H1 (cell line): Measurements from ENCODE around the gene RFNG. TPM values are rescaled to one million over a fixed set of nuclear protein-coding genes. Genes with fewer than 3 reads are reported as not detected.

Source experiments
- CTCF ChIA-PET: fragments of 300-600 bp; sonication (Branson Sonifier 250); formaldehyde crosslinking; loops from one replicate; lab custom pipeline; 2021; ENCODE audit not compliant: partially characterized antibody; lab: Charles Lee
- POLR2A ChIA-PET: fragments of 300-600 bp; sonication (Branson Sonifier 250); formaldehyde crosslinking; loops from one replicate; lab custom pipeline; 2021; ENCODE audit warnings: inconsistent platforms; ENCODE audit not compliant: partially characterized antibody; lab: Charles Lee
- DNase-seq, 2 experiments: peaks; one replicate each; pipeline versions ENCODE4 v3.0.0 to v3.0.0-alpha.2; 2010 to 2022; ENCODE audit warnings: low spot score in 2 of 2, low read depth in 1 of 2, mixed read lengths in 1 of 2
- FAIRE-seq: peaks from 2 replicates; lab custom pipeline; 2011; peaks lifted over from hg19 to GRCh38; lab: Jason Lieb, UNC
- H2AFZ ChIP-seq: 2 replicates; pipeline ENCODE4 v1.8.1; 2012; ENCODE audit warnings: low read length, inconsistent platforms
- H2AK5ac ChIP-seq: 2 replicates; pipeline ENCODE4 v1.6.1; 2013; ENCODE audit warnings: low read depth, low read length
- H2BK120ac ChIP-seq: replicated peaks from 2 replicates; pipeline ENCODE3; 2013; ENCODE audit warnings: low read depth, low read length, inconsistent platforms
- H2BK12ac ChIP-seq: 2 replicates; pipeline ENCODE4 v1.6.1; 2013; ENCODE audit warnings: low read depth, low read length
- H2BK15ac ChIP-seq: 2 replicates; pipeline ENCODE4 v1.6.1; 2013; ENCODE audit warnings: low read length
- H2BK20ac ChIP-seq: 2 replicates; pipeline ENCODE4 v1.6.1; 2013; ENCODE audit warnings: low read length
- H2BK5ac ChIP-seq: 2 replicates; pipeline ENCODE4 v1.6.1; 2013; ENCODE audit warnings: low read depth, low read length
- H3K14ac ChIP-seq: 2 replicates; pipeline ENCODE4 v1.6.1; 2013; ENCODE audit warnings: inconsistent platforms; ENCODE audit not compliant: insufficient read length
- H3K18ac ChIP-seq: 2 replicates; pipeline ENCODE4 v1.6.1; 2013; ENCODE audit warnings: low read length; ENCODE audit errors: extremely low read depth
- H3K23ac ChIP-seq: 2 replicates; pipeline ENCODE4 v1.6.1; 2013; ENCODE audit warnings: inconsistent platforms; ENCODE audit not compliant: insufficient read length
- H3K23me2 ChIP-seq: 2 replicates; pipeline ENCODE4 v1.6.1; 2013; ENCODE audit warnings: low read depth, low read length
- H3K27ac ChIP-seq: 2 replicates; pipeline ENCODE4 v1.6.1; 2011; ENCODE audit warnings: low read depth, low read length, inconsistent platforms
- H3K27me3 ChIP-seq, 4 experiments: replicated peaks in 1 of 4; 1 replicate in 1 of 4; 2 replicates in 3 of 4; pipeline versions ENCODE4 v1.6.1 to v1.8.1; 2011 to 2013; ENCODE audit warnings: low read length in 3 of 4, mild to moderate bottlenecking in 3 of 4, inconsistent platforms in 2 of 4, mixed read lengths in 2 of 4, moderate library complexity in 1 of 4; ENCODE audit not compliant: control insufficient read depth in 3 of 4, insufficient read depth in 3 of 4; ENCODE audit errors: extremely low read depth in 1 of 4
- H3K36me3 ChIP-seq, 4 experiments: 2 replicates each; pipeline versions ENCODE4 v1.6.1 to v1.8.1; 2011 to 2013; ENCODE audit warnings: mild to moderate bottlenecking in 4 of 4, low read length in 3 of 4, moderate library complexity in 2 of 4, control low read depth in 1 of 4, inconsistent platforms in 1 of 4; ENCODE audit not compliant: insufficient read depth in 4 of 4, control insufficient read depth in 2 of 4
- H3K4ac ChIP-seq: replicated peaks from 2 replicates; pipeline ENCODE3; 2013; ENCODE audit warnings: low read length, low read depth, mixed read lengths, inconsistent platforms; ENCODE audit not compliant: insufficient read length
- H3K4me1 ChIP-seq, 4 experiments: replicated peaks in 1 of 4; 1 replicate in 1 of 4; 2 replicates in 3 of 4; pipeline versions ENCODE4 v1.6.1 to v1.8.1; 2011 to 2013; ENCODE audit warnings: low read length in 3 of 4, inconsistent platforms in 2 of 4, mixed read lengths in 1 of 4; ENCODE audit not compliant: insufficient read depth in 4 of 4, control insufficient read depth in 3 of 4
- H3K4me2 ChIP-seq, 2 experiments: 2 replicates each; pipeline versions ENCODE4 v1.6.1 to v1.8.1; 2011 to 2013; ENCODE audit warnings: low read depth in 2 of 2, low read length in 2 of 2, control low read depth in 1 of 2, inconsistent platforms in 1 of 2, mild to moderate bottlenecking in 1 of 2; ENCODE audit not compliant: insufficient read depth in 1 of 2
- H3K4me3 ChIP-seq, 4 experiments: fragments of 200-600, 300-600 bp in 1 of 4; sonication (generic), shearing (Covaris generic), sonication (Bioruptor Twin) in 1 of 4; 2 replicates each; pipeline versions ENCODE4 v1.5.1 to v1.8.1; 2011 to 2016; ENCODE audit warnings: low read length in 4 of 4, low read depth in 3 of 4, control low read depth in 2 of 4, inconsistent platforms in 2 of 4, mild to moderate bottlenecking in 2 of 4, mixed read lengths in 1 of 4, moderate library complexity in 1 of 4; ENCODE audit not compliant: insufficient read depth in 2 of 4; ENCODE audit errors: extremely low read depth in 1 of 4
- H3K56ac ChIP-seq: replicated peaks from 2 replicates; pipeline ENCODE3; 2013; ENCODE audit warnings: low read depth, mild to moderate bottlenecking, mixed read lengths, low read length, inconsistent platforms; ENCODE audit not compliant: insufficient read length
- H3K79me1 ChIP-seq: 2 replicates; pipeline ENCODE4 v1.6.1; 2013; ENCODE audit warnings: low read depth, low read length, control low read depth
- H3K79me2 ChIP-seq, 2 experiments: 2 replicates each; pipeline versions ENCODE4 v1.6.1 to v1.8.1; 2012 to 2013; ENCODE audit warnings: low read length in 2 of 2, mild to moderate bottlenecking in 2 of 2, inconsistent platforms in 1 of 2; ENCODE audit not compliant: insufficient read depth in 2 of 2, control insufficient read depth in 1 of 2
- H3K9ac ChIP-seq, 4 experiments: replicated peaks in 1 of 4; 1 replicate in 1 of 4; 2 replicates in 3 of 4; pipeline versions ENCODE4 v1.6.1 to v1.8.1; 2011 to 2013; ENCODE audit warnings: low read depth in 3 of 4, low read length in 3 of 4, control low read depth in 2 of 4, mild to moderate bottlenecking in 2 of 4, moderate library complexity in 2 of 4, inconsistent platforms in 1 of 4; ENCODE audit errors: extremely low read depth in 1 of 4
- H3K9me3 ChIP-seq, 2 experiments: 2 replicates each; pipeline versions ENCODE4 v1.6.1 to v1.8.1; 2012 to 2013; ENCODE audit warnings: mild to moderate bottlenecking in 2 of 2, moderate library complexity in 2 of 2, control low read depth in 1 of 2, inconsistent platforms in 1 of 2, low read depth in 1 of 2, low read length in 1 of 2, mixed read lengths in 1 of 2; ENCODE audit not compliant: insufficient read depth in 2 of 2
- H4K20me1 ChIP-seq, 2 experiments: replicated peaks in 1 of 2; 2 replicates each; pipeline versions ENCODE3 to v1.8.1; 2011 to 2013; ENCODE audit warnings: inconsistent platforms in 2 of 2, low read length in 2 of 2, mild to moderate bottlenecking in 1 of 2; ENCODE audit not compliant: insufficient read depth in 2 of 2, control insufficient read depth in 1 of 2
- H4K5ac ChIP-seq: 2 replicates; pipeline ENCODE4 v1.6.1; 2013; ENCODE audit warnings: low read length, low read depth, mixed read lengths, inconsistent platforms; ENCODE audit not compliant: insufficient read length
- H4K8ac ChIP-seq: 2 replicates; pipeline ENCODE4 v1.8.0; 2013; ENCODE audit warnings: mild to moderate bottlenecking, moderate library complexity, low read length, inconsistent platforms; ENCODE audit not compliant: insufficient read depth; ENCODE audit errors: extremely low read depth
- H4K91ac ChIP-seq: replicated peaks from 2 replicates; pipeline ENCODE3; 2013; ENCODE audit warnings: low read length, mixed read lengths, inconsistent platforms; ENCODE audit not compliant: insufficient read length
- ATF3 ChIP-seq: IDR thresholded peaks from 2 replicates; pipeline ENCODE4 v1.6.1; 2011; ENCODE audit warnings: low read depth, mild to moderate bottlenecking, low read length; ENCODE audit not compliant: insufficient read depth
- BRCA1 ChIP-seq: IDR thresholded peaks from 2 replicates; pipeline ENCODE4 v1.6.1; 2012; ENCODE audit warnings: low read depth, low read length, improper control_type of control experiment
- CHD1 ChIP-seq: IDR thresholded peaks from 2 replicates; pipeline ENCODE4 v1.6.1; 2012; ENCODE audit warnings: low read depth, low read length, improper control_type of control experiment
- EGR1 ChIP-seq: IDR thresholded peaks from 2 replicates; pipeline ENCODE4 v1.6.1; 2011; ENCODE audit warnings: low read depth, low read length, borderline replicate concordance
- HDAC2 ChIP-seq, 2 experiments: fragments of 300-600 bp in 1 of 2; sonication (generic) in 1 of 2; IDR thresholded peaks; 2 replicates each; pipeline ENCODE4 v1.6.1; 2011 to 2012; ENCODE audit warnings: low read depth in 2 of 2, low read length in 2 of 2, mild to moderate bottlenecking in 2 of 2, moderate library complexity in 2 of 2, borderline replicate concordance in 1 of 2, inconsistent platforms in 1 of 2
- HDAC6 ChIP-seq: IDR thresholded peaks from one replicate; pipeline ENCODE4 v1.7.1; 2012; ENCODE audit warnings: low read depth, mild to moderate bottlenecking, inconsistent platforms, low read length, moderate library complexity
- KDM5A ChIP-seq: fragments of 200-600 bp; IDR thresholded peaks from 2 replicates; pipeline ENCODE4 v1.7.1; 2012; ENCODE audit warnings: mild to moderate bottlenecking, low read length, inconsistent platforms, mixed read lengths
- MAX ChIP-seq: IDR thresholded peaks from 2 replicates; pipeline ENCODE4 v1.6.1; 2012; ENCODE audit warnings: inconsistent platforms
- POLR2A ChIP-seq, 2 experiments: IDR thresholded peaks; 1 replicate in 1 of 2; 2 replicates in 1 of 2; pipeline ENCODE4 v1.6.1; 2011; ENCODE audit warnings: low read depth in 2 of 2, low read length in 2 of 2, mild to moderate bottlenecking in 2 of 2; ENCODE audit errors: control extremely low read depth in 1 of 2
- SAP30 ChIP-seq: fragments of 300-600 bp; sonication (generic); IDR thresholded peaks from 2 replicates; pipeline ENCODE4 v1.7.1; 2012; ENCODE audit warnings: low read length, moderate library complexity, mild to moderate bottlenecking, inconsistent platforms; ENCODE audit not compliant: insufficient read depth, insufficient replicate concordance
- SP4 ChIP-seq: IDR thresholded peaks from 2 replicates; pipeline ENCODE4 v1.6.1; 2012; ENCODE audit warnings: low read length, inconsistent platforms
- SUZ12 ChIP-seq: fragments of 200-600 bp; sonication (generic); IDR thresholded peaks from 2 replicates; pipeline ENCODE4 v1.6.1; 2012; ENCODE audit warnings: mild to moderate bottlenecking, inconsistent platforms, low read length, moderate library complexity, mixed read lengths
- WGBS, 2 experiments: shearing (Covaris generic) in 1 of 2; methylation state at CpG; one replicate each; pipeline versions ENCODE4 v1.1.6 to v1.1.7; 2013 to 2015; ENCODE audit warnings: low lambda C conversion rate in 2 of 2, mixed read lengths in 2 of 2, inconsistent platforms in 1 of 2, low coverage in 1 of 2, missing lambda C conversion rate in 1 of 2; ENCODE audit not compliant: insufficient replicate concordance in 2 of 2, insufficient coverage in 1 of 2, insufficient read length in 1 of 2; ENCODE audit errors: extremely low coverage in 1 of 2, missing lambda C conversion rate in 1 of 2; 5-methylcytosine and 5-hydroxymethylcytosine counted together
- polyA plus RNA-seq, 7 experiments: library from polyadenylated mRNA; depleted of rRNA in 3 of 7; stranded (reverse) in 5 of 7; unstranded in 2 of 7; fragments of >200 nt in 5 of 7; fragments of 200-250 nt in 2 of 7; gene quantifications; 1 replicate in 5 of 7; 2 replicates in 1 of 7; 4 replicates in 1 of 7; pipeline versions ENCODE4 v1.2.1 to v1.2.3, GENCODE V29; 2011 to 2013; ENCODE audit warnings: missing spikeins in 2 of 7, mixed read lengths in 2 of 7
- total RNA-seq: library from RNA; stranded (reverse); fragmentation: NEBNext Ultra II Directional; extraction: Animal tissue kit (Norgen Biotek cat#: 25700); gene quantifications from 2 replicates; pipeline ENCODE4 v1.2.1, GENCODE V29; 2021

Gene RFNG
- total and polyA plus RNA-seq, 2 of the 8 experiments (the other 6 are each of a cell fraction or from before 2014, with no cell fraction given), result 26.7 to 28.4 TPM

- Histone ChIP-seq H3K27ac (no peak overlapping the region), H4K5ac (no peak overlapping the region), H3K4me3 (no peak overlapping the region), H3K9ac (no peak overlapping the region), H2BK12ac (no peak overlapping the region), H2BK15ac (no peak overlapping the region), H3K56ac (no peak overlapping the region), H4K8ac (no peak overlapping the region; the same call in 1 of the 2 replicates), H4K91ac (no peak overlapping the region), H4K20me1 (peaks cover under 1 to 7% of the 10 kb centered on the region in 2 experiments), H2BK5ac (no peak overlapping the region), H3K79me1 (peaks cover 6% of the 10 kb centered on the region; the same call in 1 of the 2 replicates), H3K36me3 (peaks cover 0 to 8% (median 2%) of the 10 kb centered on the region in 4 experiments; a peak in 3 of 8 replicates), H3K79me2 (peaks cover 0 to 9% of the 10 kb centered on the region in 2 experiments; a peak in 1 of 4 replicates), H2BK20ac (no peak overlapping the region), H3K4ac (no peak overlapping the region), H3K23ac (no peak overlapping the region), H3K9me3 (no peaks in the 10 kb centered on the region), H3K23me2 (peaks cover 6% of the 10 kb centered on the region; the same call in 1 of the 2 replicates), H2AK5ac (no peak overlapping the region), H2BK120ac (no peak overlapping the region), H3K4me1 (peaks cover 0 to 20% (median 11%) of the 10 kb centered on the region in 4 experiments; a peak in 5 of 7 replicates), H2AFZ (no peak overlapping the region), H3K18ac (no peak overlapping the region), H3K4me2 (no peak overlapping the region), H3K14ac (no peak overlapping the region), H3K27me3 (no peaks in the 10 kb centered on the region; a peak in 1 of 7 replicates)
- ChIA-PET CTCF (interaction anchor here (0.8 kb wide), 1 partner anchor 17 kb away, joined by 3 read pairs; no protein-coding TSS in a partner anchor), POLR2A (interaction anchor here (0.7 to 1.3 kb wide), 4 partner anchors 9 to 41 kb away, joined by 3 to 6 read pairs (median 4); partner anchors contain the start of gene RAC3)
- DNase-seq, result no peak
- WGBS, 2 experiments, result 89% methylated on average over 24 of the region's 25 CpGs; no CpG with 5 or more reads in 1 of the 2 experiments
- FAIRE-seq, result no peak
- TF ChIP-seq SAP30, result no peak
- TF ChIP-seq BRCA1, result no peak
- no peak for TF ChIP-seq HDAC6
- TF ChIP-seq SUZ12, result no peak
- no peak for TF ChIP-seq MAX
- no peak for TF ChIP-seq KDM5A
- TF ChIP-seq HDAC2 (IDR thresholded peaks at IDR 0.05; ENCODE audit: borderline replicate concordance in 1 of 2, low read depth in 2 of 2, low read length in 2 of 2), result no peak
- TF ChIP-seq EGR1, result no peak
- TF ChIP-seq CHD1, result no peak
- TF ChIP-seq POLR2A (IDR thresholded peaks at IDR 0.05; ENCODE audit: control extremely low read depth in 1 of 2, low read depth in 2 of 2, low read length in 2 of 2), result no peak
- TF ChIP-seq SP4, result no peak
- TF ChIP-seq ATF3, result no peak
Measured at GRCh38 chr17:82047914-82048570, 3.6 kb downstream of the RFNG start.
